ENCODE data around the gene GORASP1.
A peak's percentile ranks its signal among the peaks of the same experiment; 100 is the strongest.
"Not testable (repeated sequence)": the region's sequence is repeated elsewhere in the genome, so short reads cannot be mapped to it uniquely, and the experiment has no call there.

The GORASP1 gene

GRCh38 chr3:39064646-39065045, 42.8 kb downstream of the GORASP1 start:
- DNase-seq (ENCODE audit: low read depth): peak; percentile 57

GRCh38 chr3:39063143-39063542, 44.3 kb downstream of the GORASP1 start:
- no peak for DNase-seq (ENCODE audit: low read depth)

DNA sequence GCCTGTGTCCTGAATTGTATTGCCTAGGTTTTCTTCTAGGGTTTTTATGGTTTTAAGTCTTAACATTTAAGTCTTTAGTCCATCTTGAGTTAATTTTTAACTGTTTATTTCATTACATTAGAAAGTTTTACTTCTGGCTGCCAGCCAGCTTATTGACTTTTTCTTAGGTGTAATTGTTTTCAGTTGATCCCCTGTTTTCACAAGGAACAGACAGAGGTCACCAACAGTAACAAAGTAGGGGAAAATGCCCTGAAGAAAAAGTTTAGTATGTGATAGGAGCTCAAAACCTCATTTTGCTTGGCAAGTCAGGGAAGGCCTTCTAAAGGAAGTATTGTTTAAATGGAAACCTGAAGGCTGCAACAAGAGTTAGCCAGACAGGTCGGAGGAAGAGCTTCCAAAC, 45.2 kb downstream of the GORASP1 start:
- no peak for DNase-seq (ENCODE audit: low read depth)

DNA sequence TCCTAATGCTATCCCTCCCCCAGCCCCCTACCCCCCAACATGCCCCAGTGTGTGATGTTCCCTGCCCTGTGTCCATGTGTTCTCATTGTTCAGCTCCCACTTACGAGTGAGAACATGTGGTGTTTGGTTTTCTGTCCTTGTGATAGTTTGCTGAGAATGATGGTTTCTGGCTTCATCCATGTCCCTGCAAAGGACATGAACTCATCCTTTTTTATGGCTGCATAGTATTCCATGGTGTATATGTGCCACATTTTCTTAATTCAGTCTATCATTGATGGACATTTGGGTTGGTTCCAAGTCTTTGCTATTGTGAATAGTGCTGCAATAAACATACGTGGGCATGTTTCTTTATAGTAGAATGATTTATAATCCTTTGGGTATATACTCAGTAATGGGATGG, 46.2 kb downstream of the GORASP1 start:
- DNase-seq (ENCODE audit: low read depth): not testable (repeated sequence)

DNA sequence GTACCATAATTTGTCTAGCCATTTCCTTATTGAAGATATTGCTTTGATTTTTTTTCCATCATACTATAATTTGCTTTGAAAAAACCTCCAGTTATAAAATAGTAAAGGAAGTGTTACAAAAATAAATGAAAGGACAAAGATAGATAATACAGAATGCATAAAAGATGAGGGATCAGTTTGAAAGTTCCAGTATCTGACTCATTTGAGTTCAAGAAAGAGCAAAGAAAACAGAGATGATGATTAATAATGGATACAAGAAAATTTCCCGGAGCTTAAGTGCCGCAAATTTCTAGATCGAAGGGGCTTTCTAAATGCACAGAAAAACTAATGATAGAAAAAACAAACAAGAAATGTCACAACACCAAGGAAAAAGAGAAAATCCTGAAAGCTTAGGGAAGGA, 51.3 kb downstream of the GORASP1 start:
- no peak for DNase-seq (ENCODE audit: low read depth)

GRCh38 chr3:39053696-39054095, 53.7 kb downstream of the GORASP1 start:
- no peak for DNase-seq (ENCODE audit: low read depth)

DNA sequence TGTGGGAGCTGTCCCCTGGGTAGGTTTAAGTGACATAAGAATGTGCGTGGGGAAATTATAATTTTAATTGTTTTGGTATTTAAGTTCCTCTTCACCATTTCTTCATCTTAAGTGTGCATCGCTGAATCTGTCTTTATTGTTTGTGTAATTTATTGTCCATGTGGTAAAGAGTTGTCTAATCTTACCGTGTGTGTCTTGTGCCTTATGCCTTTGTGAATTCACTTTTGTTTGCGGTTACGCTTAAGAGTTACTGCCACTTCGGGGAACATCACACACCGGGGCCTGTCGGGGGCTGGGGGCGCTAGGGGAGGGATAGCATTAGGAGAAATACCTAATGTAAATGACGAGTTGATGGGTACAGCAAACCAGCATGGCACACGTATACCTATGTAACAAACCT, 54.8 kb downstream of the GORASP1 start:
- no peak for DNase-seq (ENCODE audit: low read depth)

DNA sequence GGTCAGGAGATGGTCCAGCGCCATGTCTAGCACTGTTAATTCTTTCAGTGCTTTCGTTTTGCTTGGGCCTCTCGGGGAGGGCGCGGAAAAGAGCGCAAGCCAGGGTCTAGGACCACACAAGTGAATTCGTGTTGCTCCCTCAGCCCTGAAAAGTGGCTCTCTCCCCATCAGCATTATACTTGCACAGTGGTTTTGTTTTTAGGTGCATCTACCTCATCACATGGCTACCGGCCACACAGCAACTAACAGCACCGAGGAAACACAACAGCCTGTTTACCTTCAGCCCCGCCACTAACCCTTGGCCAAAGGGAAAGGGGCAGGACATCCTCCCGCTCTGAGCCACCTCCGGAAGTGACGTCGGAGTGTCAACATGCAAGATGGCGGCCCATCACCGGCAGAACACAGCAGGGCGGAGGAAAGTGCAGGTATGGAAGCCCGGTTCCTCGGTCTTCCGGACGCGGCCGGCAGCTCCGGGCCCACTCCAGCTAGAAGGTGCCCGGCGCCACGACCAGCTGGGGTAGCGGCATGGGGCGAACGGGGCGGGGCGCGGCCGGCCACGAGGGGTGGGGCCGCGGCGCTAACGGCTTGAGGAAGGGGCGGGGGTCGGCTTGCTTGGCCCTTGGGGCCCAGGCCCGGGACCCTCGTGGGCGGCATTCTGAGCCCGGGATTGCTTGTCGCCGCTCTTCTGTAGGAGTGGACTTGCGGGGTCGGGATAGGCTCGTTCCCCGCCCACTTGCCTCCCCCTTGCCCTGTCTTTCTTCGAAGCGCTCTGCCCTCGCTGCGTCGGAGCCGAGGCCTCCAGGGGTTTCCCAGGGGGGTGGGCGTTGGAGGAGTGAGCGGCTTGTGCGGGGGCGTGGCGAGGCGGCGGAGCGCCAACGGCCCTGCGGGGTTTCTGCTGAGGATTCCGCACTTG, 55.5 kb downstream of the GORASP1 start, which contains the start of the genes SCN11A and WDR48:
SCN11A (minus strand) TSS at position 296 of the 913 bp plus-strand sequence. CDS start 101,582 bp downstream, outside the sequence.
WDR48 (plus strand) TSS at position 368 of the 913 bp plus-strand sequence; CDS start at position 378, 10 bp downstream.
- DNase-seq (ENCODE audit: low read depth): peak; percentile 87

DNA sequence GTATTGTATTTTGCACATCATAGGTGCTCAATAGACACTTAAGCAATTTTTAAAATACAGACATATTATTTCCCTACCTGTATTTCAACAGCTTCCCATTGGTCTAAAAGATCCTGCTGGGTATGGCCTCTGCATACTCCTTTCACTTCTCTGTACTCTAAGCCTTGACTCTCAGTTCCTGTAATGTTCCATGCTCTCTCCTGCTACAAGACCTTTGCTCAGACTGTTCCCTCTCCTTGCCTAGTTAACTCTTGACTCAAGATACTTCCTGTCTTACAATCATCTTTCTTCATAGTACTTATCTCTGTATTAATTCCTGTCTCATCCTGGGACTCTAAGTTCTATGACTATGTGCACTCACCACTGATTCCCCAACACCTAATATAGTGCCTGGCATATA, 57.4 kb downstream of the GORASP1 start:
- DNase-seq (ENCODE audit: low read depth): no peak

All from fibroblast of gingiva (primary cell).